NCI-H524 treated with DMSO at 0.1 percent for 48 hours (cell line): ENCODE results near the gene IQCE.

ENCODE experiments used
- DNase-seq: peaks from one replicate; lab custom pipeline; 2025; lab: John Stamatoyannopoulos, UW

Gene IQCE

DNA sequence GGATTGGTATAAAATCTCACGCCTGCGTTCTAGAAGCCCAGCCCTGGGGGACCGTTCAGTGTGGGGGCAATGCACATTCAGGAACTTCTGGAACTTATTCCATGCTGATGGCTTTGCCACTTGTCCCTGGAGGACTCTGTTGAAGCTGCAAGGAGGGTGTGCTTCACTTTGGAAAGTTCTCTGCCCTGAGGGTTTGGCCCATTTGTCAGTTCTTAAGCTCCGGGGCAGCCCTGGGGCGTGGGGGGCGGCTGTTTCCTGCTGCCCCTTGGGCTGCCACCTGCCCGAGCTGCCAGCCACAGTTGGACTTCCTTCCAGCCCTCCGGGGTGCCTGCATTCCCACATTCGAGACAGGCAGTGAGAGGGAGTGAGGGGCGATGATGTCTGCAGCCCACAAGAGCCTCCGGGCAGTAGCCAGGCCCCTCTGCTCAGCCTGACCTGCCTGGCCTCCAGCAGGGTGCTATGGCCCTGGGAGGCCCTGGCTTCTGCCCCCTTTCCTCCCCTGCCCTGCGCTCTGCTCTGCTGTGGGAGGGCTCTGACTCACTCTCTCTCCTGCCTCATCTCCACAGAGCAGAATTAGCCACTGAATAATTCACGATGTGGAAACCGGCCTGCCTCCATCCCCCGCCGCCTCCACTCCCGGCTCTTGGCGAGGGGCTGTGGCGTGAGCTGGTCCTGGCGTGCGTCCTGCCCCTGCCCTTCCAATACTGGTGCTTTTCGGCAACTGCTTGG, 74.9 kb downstream of the IQCE start:
- DNase-seq: no peak

DNA sequence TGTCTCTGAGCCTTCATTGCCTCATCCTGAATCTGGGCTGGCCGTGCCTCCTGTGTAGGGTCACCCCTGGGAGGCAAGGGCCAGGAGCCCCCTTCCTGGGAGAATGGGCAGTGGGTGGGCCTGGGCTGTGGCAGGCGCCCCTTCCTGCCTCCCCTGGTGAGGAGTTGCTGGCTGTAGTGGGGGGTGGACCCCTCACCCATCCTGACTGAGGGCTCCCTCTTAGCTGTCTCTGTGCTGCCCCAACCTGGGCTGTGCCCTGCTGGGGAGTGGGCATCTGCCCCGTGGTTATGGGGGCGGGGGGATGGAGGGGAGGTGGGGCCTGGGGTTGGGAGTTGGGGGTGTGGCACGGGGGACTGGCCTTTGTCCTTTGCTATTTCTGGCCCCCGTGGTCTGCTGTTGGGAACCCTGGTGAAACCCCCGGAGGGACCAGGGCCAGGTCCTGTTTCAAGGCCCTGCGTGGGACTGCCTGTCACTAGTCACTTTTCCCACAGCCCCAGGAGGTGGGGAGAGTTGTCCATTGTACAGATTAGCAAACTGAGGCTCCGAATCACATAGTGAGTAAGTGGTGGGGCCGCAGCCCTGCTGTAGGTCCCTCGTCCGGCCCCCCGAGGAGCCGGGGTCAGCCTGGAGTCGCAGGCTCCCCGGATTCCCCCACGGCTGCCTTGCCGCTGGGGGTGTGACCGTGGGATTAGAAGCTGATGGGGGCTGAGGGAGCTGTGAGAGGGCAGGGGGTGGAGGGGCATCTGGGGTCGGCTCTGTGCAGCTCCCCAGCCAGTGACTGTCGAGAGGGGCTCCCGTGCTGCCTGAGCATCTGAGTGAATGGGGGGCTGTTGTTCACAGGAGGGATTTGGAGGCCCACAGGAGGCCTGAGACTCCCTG, 75.7 kb downstream of the IQCE start:
- DNase-seq: no peak

DNA sequence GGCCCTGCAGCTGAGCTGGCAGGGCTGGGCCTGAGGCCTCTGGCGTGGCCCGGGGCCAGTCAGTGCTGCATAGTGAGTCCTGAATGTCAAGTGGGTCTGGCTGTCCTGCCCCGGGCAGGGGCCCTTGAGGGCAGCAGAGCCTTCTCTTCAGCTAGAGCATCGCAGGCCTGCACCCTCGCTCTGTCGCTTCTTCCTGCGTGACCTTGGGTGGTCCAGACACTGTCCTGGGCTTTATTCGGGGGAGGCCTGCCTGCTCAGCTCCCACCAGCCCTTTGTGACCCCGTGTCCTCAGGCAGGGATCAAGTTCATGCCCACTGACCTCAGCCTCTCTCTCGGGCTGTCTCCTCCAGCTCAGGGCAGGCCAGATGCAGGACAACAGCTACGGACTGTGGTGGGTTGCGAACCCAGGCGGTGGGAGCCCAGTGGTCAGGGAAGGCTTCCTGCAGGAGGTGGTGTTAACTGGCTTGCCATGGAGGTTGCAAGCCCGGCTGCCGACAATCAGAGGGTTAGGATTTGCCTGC, 76.4 kb downstream of the IQCE start:
- DNase-seq: no peak

DNA sequence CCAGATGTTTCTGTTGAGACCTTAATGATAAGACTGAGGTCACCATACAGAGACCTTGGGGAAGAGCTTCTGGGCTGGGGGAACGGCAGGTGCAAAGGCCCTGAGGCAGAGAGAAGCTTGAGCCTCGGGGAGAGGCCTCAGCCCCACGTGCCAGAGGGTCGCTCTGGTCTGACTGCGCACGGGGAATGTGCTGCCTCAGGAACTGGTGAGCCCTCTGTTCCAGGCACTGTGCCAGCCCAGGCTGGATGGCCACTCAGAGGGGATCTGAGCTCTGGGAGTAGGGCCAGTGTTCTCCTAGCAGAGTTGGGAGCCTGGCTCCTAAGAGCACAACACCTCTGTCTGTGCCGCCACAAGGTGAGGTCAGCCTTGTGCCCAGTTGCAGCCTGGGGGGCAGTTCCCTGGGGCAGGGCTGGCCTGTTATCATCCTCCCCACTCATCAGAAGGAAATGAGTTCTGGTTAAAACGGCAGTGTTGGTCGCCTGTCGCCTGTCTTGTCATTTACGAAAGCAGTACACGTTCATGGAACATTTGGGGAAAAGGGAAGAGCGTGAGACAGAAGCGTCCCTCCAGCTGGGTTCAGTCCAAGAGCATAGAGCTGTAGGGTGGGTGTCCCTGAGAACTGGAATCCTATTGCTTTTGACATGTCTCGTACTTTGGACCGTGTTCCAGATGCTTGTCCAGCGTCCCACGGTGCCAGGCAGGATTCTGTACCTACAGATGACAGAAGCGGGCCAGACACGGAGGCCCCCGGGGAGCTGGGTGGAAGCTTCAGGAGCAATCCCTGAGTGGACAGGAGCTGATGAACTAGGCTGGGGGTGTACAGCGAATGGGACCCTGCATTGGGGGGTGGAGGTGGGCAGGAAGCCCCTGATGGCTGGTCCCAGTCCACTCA, 77.3 kb downstream of the IQCE start:
- DNase-seq: no peak

DNA sequence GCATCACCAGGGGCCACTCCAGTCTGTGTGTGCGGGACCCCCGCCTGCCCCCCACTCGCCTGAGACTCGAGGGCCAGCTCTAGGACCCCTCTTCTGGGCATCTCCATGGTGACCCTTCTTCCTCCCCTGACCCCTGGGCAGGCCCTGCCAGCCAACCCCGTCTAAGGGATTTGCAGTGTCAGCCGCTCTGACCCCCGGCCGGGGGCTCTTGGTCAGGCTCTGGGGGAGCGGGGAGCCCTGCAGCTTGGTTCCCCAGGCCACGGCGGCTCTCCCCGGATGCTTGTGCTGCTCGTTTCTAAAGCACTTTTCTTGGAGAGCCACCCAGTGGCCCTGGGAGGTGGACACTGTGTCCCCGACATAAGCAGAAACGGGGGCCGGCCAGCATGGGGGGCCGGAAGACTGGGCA, 78.3 kb downstream of the IQCE start:
- DNase-seq: no peak

GRCh38 chr7:2637505-2638223, 78.9 kb downstream of the IQCE start:
- DNase-seq: no peak

DNA sequence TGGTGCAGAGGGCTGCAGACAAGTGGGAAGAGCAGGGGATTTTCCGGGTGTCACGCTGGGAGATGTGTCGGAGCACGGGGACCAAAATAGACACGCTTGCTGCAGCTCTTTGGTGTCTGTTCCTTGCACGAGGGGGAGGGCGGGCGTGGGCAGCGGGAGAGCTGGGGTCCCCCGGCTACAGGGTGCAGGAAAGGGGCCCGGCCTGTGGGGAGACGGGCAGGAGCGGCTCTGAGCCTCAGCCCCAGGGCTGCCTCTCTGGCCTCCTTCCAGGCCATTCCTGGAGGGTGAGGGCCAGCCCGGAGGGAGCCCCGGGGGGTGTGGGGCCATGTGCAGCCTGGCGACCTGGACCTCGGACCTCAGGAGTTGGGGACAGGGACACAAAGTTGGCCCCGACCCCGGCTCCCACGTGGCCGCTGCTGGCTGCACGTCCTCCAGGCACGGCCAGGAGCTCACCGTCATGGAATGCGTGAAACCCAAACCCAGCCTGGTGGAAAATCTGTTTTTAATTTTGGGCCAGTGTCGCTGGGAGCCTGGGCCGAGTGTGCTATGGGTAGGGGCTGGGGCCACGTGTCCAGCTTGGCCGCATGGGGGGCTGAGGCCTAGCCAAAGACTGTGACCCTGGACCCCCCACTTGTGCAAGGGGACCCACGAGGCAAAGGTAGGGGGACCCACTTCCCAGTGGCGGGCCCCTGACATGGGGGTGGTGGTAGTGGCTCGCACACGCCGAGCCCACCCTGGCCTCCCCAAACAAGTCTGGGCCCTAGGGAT, 79.6 kb downstream of the IQCE start:
- DNase-seq: no peak

GRCh38 chr7:2639181-2639681, 80.5 kb downstream of the IQCE start:
- no peak for DNase-seq

- no peak for DNase-seq
These were observed 81.1 kb downstream of the IQCE start for GRCh38 chr7:2639695-2640481.

DNA sequence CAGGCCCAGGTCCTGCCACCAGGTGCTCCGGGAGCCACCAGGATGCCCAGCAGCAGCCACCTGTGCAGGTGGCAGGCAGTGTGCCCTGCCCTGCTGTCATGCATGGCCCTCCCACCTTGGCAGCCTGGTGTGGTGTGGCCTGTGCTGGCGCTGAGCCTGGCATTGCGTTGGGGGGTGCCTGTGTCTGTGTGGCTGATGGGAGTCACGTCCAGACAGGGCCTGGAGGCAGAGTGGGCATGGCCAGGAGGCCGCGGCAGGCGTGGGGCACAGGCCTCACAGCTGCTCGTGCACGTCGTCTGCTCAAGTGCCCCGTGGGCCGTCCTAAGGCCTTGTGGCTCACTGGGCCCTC, 81.7 kb downstream of the IQCE start:
- no peak for DNase-seq

GRCh38 chr7:2640846-2641316, 82.1 kb downstream of the IQCE start:
- no peak for DNase-seq

DNA sequence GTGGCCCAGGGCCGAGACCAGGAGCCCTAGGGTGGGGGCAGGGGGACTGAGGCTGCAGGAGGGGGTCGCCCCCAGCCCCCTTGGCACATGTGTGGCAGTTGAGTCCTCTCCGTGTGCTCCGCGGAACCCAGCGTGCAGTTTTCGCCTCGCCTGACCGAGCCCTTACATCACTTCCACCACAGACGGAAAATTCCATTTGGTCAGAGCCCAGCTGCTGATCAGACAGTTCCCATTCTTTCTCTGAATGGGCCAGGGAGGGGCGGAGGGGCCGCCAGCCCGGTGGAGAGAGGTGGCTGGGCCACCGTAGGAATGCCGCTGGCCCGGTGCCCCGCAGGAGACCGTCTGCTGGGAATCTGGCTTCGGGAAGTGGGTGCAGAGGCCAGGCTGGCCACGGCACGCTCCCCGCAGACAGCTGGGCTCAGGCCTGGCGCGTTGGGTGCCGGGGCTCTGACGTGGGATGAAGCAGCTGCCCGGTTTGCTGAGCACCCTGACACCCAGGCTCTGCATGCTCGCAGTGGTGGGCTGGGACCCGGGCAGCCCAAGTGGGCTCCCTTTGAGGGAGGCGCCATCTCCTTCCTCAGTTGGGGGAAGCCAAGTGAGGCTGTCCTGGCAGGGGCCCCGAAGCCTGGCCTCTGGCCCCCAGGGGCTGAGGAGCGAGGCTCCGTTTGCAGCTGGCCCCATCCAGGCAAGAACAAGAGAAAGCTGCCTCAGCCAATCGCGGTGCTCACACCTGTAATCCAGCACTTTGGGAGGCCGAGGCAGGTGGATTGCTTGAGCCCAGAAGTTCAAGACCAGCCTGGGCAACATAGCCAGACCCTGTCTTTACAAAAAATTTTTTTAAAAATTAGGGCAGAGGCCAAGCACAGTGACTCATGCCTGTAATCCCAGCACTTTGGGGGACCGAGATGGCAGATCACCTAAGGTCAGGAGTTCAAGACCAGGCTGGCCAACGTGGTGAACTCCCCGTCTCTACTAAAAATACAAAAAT, 82.9 kb downstream of the IQCE start:
- DNase-seq: no peak

DNA sequence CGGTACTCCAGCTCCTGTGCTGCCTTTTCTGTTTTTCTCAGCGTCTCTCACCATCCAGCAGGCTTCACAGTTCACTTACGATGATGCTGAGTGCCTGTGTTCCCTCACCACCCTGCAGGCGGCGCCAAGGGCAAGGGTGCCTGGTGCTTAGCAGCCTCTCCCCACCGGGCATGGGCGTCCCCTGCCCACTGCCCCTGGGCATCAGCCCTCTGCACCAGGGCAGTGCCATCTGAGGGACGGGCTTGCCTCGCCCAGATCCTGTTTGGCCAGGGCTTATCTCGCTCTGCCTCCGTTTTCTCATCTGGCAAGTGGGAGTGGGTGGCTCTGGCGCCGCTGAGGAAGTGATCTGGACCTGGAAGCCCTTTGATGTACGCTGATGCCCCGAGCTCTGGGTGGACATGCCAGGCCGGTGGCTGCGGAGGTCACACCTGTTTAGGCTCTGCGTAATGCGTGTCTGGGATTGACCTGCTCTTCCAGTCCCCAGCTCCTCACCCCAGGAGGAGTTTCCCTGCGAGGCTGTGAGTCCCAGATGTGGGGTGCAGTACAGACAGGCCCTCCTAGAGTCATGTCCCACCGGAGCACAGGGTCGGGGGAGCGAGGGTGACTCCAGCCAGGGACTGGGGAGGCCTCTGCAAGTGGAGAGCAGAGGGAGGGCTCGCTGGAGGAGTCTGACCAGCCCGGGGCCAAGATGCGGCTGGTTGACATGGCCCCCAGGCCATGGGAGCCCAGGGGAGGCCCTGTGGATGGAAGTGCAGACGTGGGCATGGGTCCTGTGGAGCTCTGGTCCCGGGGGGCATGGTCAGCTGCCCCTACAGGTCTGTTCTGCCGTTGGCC, 84.8 kb downstream of the IQCE start:
- DNase-seq: no peak

DNA sequence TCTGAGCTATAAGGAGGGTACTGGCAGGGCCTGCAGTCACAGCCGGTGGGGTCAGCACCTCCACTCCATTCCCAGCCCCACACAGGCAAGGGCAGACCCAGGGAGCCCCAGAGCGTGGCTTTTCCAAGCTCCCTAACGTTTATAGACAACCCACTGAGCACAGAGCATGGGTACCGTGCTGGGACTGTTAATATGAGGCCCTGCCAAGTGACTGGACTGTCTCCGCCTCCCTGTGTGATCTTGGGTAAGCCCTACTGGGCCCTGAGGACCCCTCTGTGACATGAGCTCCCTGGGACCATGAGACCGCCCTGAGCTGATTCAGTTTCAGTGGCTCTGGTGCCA, 85.4 kb downstream of the IQCE start:
- no peak for DNase-seq

DNA sequence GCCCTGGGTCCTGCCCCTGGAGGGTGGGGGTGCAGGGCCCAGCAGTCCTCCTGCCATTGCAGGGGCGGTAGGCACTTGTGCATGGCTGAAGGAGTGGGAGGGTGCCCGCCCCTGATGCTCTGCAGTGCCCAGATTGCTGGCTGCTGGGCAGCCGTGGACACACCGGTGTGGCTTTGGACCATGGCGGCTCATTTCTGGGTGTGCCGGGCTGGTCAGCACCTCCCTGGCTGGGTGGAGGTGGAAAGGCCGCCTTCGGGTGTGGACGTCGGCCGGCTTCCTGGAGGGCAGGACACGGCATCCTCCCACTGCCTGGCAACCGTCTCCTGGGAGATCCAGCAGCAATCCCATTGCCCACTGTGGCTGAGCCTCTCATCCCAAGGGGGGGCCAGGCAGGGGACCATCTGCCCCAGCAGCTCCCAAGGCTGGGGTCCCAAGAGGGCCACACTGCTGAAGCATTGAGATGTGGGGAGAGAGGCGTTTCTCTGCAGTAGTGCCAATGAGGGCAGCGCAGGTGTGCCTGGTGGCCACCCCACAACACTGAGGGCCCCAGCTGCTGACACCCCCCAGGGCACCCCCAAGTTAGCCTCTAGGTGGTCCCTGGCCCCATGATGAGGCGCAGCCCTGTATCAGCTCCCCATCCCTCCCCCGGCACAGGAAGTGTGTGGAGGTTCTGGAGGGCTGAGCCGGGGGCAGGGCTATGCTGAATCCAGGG, 85.9 kb downstream of the IQCE start:
- DNase-seq: no peak

DNA sequence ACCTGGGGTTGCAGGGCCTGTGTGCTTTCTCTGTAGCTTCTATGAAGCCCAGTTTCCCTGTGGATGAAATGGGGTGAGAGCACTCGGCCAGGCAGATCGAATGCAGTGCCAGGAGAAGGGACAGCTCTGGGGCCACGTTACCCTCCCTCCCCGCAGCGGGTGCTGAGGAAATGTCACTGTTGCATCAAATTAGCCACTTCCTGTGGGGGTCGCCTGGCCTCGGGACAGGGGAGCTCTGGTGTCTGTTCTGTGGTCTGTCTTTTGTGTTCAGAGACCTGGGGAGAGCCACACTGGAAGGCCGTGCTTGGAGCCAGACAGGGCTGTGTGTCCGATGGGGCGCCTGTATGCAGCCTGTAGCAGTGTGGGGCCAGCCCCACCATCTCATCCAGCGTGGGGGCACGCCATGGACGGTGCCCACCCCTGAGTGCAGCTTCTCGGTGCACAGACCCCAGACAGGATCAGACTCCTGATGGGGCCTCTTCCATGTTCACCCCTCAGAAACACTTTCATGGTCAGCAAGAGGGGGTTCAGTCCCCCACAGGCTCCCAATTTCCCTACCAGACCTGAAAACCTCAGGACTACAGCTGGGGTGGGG, 86.6 kb downstream of the IQCE start:
- DNase-seq: no peak

GRCh38 chr7:2646336-2646679, 87.5 kb downstream of the IQCE start:
- no peak for DNase-seq
